H1 (cell line): ENCODE data around the gene ZBTB20. TPM values are rescaled to one million over a fixed set of nuclear protein-coding genes. Genes with fewer than 3 reads are reported as not detected.

Experiments used
- RFX5 ChIP-seq: IDR thresholded peaks from 2 replicates; pipeline ENCODE4 v1.6.1; 2011; ENCODE audit warnings: low read depth, low read length, improper control_type of control experiment, borderline replicate concordance
- SIN3A ChIP-seq, 2 experiments: IDR thresholded peaks in 1 of 2; conservative IDR thresholded peaks in 1 of 2; 2 replicates each; pipeline ENCODE4 v1.6.1; 2011 to 2012; ENCODE audit warnings: low read length in 2 of 2, improper control_type of control experiment in 1 of 2, low read depth in 1 of 2, mild to moderate bottlenecking in 1 of 2
- polyA plus RNA-seq, 7 experiments: library from polyadenylated mRNA; depleted of rRNA in 3 of 7; stranded (reverse) in 5 of 7; unstranded in 2 of 7; fragments of >200 nt in 5 of 7; fragments of 200-250 nt in 2 of 7; gene quantifications; 1 replicate in 5 of 7; 2 replicates in 1 of 7; 4 replicates in 1 of 7; pipeline versions ENCODE4 v1.2.1 to v1.2.3, GENCODE V29; 2011 to 2013; ENCODE audit warnings: missing spikeins in 2 of 7, mixed read lengths in 2 of 7
- total RNA-seq: library from RNA; stranded (reverse); fragmentation: NEBNext Ultra II Directional; extraction: Animal tissue kit (Norgen Biotek cat#: 25700); gene quantifications from 2 replicates; pipeline ENCODE4 v1.2.1, GENCODE V29; 2021
- TF ChIP-seq, protein P1 (sequence below): IDR thresholded peaks from 2 replicates; pipeline ENCODE4 v1.6.1; 2011; ENCODE audit warnings: low read length, improper control_type of control experiment
- TF ChIP-seq, protein P2 (sequence below): IDR thresholded peaks from 2 replicates; pipeline ENCODE4 v1.6.1; 2012; ENCODE audit warnings: inconsistent platforms

The ZBTB20 gene
- total and polyA plus RNA-seq, 2 of the 8 experiments (the other 6 are each of a cell fraction or from before 2014, with no cell fraction given) = 0.35 to 1.3 TPM

DNA sequence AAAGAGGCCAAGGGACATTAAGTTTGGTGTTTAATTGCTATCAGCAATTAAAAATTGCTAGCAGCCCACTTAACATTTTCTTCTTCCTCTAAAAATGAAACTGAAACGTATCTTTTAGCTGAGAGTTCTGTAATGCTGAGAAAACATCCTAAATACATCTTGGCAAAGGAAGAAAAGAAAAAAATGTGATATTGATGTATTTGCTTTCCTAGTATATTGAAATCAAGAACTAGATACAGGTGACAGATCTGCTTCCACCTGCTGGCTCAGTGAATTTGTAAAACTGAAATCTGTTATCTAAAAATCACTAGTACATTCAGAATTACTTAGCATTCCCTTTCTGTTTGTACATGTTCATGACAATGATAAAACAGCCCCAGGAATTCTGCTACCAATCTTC lies 283.2 kb downstream of the ZBTB20 start (continued):
- TF ChIP-seq, protein P1, sequence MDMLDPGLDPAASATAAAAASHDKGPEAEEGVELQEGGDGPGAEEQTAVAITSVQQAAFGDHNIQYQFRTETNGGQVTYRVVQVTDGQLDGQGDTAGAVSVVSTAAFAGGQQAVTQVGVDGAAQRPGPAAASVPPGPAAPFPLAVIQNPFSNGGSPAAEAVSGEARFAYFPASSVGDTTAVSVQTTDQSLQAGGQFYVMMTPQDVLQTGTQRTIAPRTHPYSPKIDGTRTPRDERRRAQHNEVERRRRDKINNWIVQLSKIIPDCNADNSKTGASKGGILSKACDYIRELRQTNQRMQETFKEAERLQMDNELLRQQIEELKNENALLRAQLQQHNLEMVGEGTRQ = no peak
- TF ChIP-seq SIN3A (conservative IDR thresholded peaks at IDR 0.05 in 1 of 2, IDR thresholded peaks at IDR 0.05 in 1 of 2; ENCODE audit: low read depth in 1 of 2, low read length in 2 of 2) = no peak
- no peak for TF ChIP-seq RFX5
- TF ChIP-seq, protein P2, sequence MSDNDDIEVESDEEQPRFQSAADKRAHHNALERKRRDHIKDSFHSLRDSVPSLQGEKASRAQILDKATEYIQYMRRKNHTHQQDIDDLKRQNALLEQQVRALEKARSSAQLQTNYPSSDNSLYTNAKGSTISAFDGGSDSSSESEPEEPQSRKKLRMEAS = no peak
